ENCODE data around the gene TMEM134. TPM values are rescaled to one million over a fixed set of nuclear protein-coding genes. Genes with fewer than 3 reads are reported as not detected.
"Not testable (repeated sequence)": the region's sequence is repeated elsewhere in the genome, so short reads cannot be mapped to it uniquely, and the experiment has no call there.

Gene TMEM134
- total RNA-seq, 1 experiment from 2014 or later: 17.3 TPM

GRCh38 chr11:67438158-67438902 is 30.7 kb downstream of the TMEM134 start:
- DNase-seq (ENCODE audit: low spot score): no peak

- DNase-seq (ENCODE audit: low spot score): no peak
Measured at GRCh38 chr11:67437809-67438157, 31.3 kb downstream of the TMEM134 start.

GRCh38 chr11:67437082-67437808 is 31.8 kb downstream of the TMEM134 start, which contains the start of gene PTPRCAP:
PTPRCAP (minus strand) TSS chr11:67437682; CDS start chr11:67437619, 63 bp downstream.
- no peak for DNase-seq (ENCODE audit: low spot score)

GRCh38 chr11:67436459-67437081 is 32.5 kb downstream of the TMEM134 start:
- peak; percentile 33 for DNase-seq (ENCODE audit: low spot score)

GRCh38 chr11:67435727-67436458 is 33.2 kb downstream of the TMEM134 start:
- no peak for DNase-seq (ENCODE audit: low spot score)

- no peak for DNase-seq (ENCODE audit: low spot score)
Measured at GRCh38 chr11:67435031-67435726, 33.9 kb downstream of the TMEM134 start.

- no peak for DNase-seq (ENCODE audit: low spot score)
Measured at GRCh38 chr11:67434395-67434881, 34.6 kb downstream of the TMEM134 start.

- no peak for DNase-seq (ENCODE audit: low spot score)
Measured at GRCh38 chr11:67433536-67434394, 35.3 kb downstream of the TMEM134 start.

- DNase-seq (ENCODE audit: low spot score): no peak
Measured at GRCh38 chr11:67432655-67433349, 36.2 kb downstream of the TMEM134 start.

GRCh38 chr11:67431346-67432249 is 37.5 kb downstream of the TMEM134 start:
- DNase-seq (ENCODE audit: low spot score): no peak

GRCh38 chr11:67429722-67430121 is 39.3 kb downstream of the TMEM134 start:
- no peak for DNase-seq (ENCODE audit: low spot score)

GRCh38 chr11:67429038-67429668 is 39.9 kb downstream of the TMEM134 start:
- no peak for DNase-seq (ENCODE audit: low spot score)

GRCh38 chr11:67428052-67429001 is 40.7 kb downstream of the TMEM134 start, which contains the start of gene RPS6KB2:
RPS6KB2 (plus strand) TSS chr11:67428494; CDS start chr11:67428546, 52 bp downstream.
- DNase-seq (ENCODE audit: low spot score): peak; percentile 94

GRCh38 chr11:67427364-67427859 is 41.6 kb downstream of the TMEM134 start:
- not testable (repeated sequence) for DNase-seq (ENCODE audit: low spot score)

- no peak for DNase-seq (ENCODE audit: low spot score)
Measured at GRCh38 chr11:67423891-67424613, 45.0 kb downstream of the TMEM134 start.

GRCh38 chr11:67423466-67423865 is 45.6 kb downstream of the TMEM134 start:
- DNase-seq (ENCODE audit: low spot score): no peak
